ENCODE results near the gene RNGTT. TPM values are rescaled to one million over a fixed set of nuclear protein-coding genes. Genes with fewer than 3 reads are reported as not detected.

RNGTT gene
- total and polyA plus RNA-seq, 2 experiments from 2014 or later, result 9.2 to 21.5 TPM

DNA sequence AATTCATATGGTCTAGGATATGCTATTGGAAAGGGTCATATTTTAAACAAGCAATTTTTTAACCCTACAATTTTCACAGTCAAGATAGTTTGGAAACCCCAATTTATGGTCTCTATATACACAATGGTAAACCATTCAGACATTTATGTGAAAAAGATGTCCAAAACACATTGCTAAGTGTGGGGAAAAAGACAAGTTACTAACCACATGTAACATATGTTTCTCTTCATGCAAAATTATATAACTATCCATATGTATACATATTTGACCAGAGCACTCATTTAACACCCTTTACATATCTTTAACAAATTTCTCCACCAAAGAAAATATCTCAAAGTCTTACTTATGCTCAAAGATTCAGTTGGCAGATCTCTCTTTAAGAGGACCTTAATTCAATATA, 110.6 kb downstream of the RNGTT start:
- H3K27ac ChIP-seq, result no peak overlapping the region
- no peaks in the 10 kb centered on the region for H3F3A ChIP-seq (ENCODE audit: insufficient read depth)
- H3K79me2 ChIP-seq (ENCODE audit: insufficient read depth), result no peaks in the 10 kb centered on the region
- H3K4me3 ChIP-seq, result no peak overlapping the region
- H2AFZ ChIP-seq, result no peak overlapping the region
- DNase-seq, result no peak
- no peaks in the 10 kb centered on the region for H3K36me3 ChIP-seq (ENCODE audit: low read depth)
- H4K20me1 ChIP-seq (ENCODE audit: insufficient read depth), result no peaks in the 10 kb centered on the region
- no peaks in the 10 kb centered on the region for H3K27me3 ChIP-seq (replicated peaks; ENCODE audit: insufficient read depth)
- in situ Hi-C loops (cut with MboI), result loop anchor here (25.0 kb wide), 1 partner anchor 915 kb away; no protein-coding TSS in a partner anchor
- no peaks in the 10 kb centered on the region; the same call in 1 of the 2 replicates for H3K9me2 ChIP-seq (ENCODE audit: insufficient read depth)
- no peak overlapping the region for H3K4me2 ChIP-seq (ENCODE audit: unreplicated experiment)
- no peaks in the 10 kb centered on the region for H3K9me3 ChIP-seq (ENCODE audit: low read depth)
- H3K4me1 ChIP-seq (ENCODE audit: insufficient read depth), result no peaks in the 10 kb centered on the region
- TF ChIP-seq EZH2phosphoT487 (IDR thresholded peaks at IDR 0.05; ENCODE audit: insufficient read depth, low read depth), result no peak
- no peak for TF ChIP-seq EZH2 (IDR thresholded peaks at IDR 0.05; ENCODE audit: insufficient read depth, poor library complexity, severe bottlenecking)
- H3K9ac ChIP-seq, result no peak overlapping the region

DNA sequence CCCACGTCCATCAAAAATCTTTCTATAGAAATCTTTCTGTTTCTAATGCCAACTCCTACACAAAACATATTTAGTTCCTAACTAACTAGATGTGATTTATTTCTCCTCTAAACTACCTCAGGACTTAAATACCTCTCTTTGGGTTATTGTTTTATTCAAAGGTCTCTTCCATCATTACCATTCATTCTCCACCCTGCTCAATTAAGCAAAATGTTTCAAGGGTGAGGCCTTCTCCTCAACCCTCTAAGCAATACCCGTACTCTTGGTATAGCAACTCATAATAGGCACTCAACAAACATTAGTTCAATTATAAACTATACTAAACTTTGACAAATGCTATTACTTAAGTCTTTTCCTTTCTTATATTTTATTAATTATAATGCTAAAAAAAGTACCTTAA, 111.4 kb downstream of the RNGTT start:
- in situ Hi-C loops (cut with MboI), result loop anchor here (25.0 kb wide), 1 partner anchor 915 kb away; no protein-coding TSS in a partner anchor
- H3K27ac ChIP-seq, result no peak overlapping the region

DNA sequence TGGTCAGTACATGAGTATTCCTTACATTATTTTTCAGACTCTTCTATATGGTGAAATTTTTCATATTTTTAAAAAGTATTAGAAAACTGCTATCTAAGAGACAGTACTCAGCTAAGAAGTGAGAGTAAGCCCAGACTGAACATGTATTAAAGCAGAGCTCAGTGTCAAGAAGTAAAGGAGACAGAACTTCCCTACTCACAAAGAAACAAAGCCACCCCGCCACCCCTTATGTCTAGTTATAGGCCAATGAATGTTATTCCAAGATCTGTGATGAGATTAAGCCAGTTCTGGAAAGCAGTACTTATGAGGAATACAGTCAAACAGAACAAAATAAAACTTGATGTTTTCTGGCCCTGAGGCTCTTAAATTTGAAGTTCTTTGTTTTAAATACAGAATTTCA, 114.5 kb downstream of the RNGTT start:
- Histone ChIP-seq H3K9me2 (ENCODE audit: insufficient read depth) (no peaks in the 10 kb centered on the region; the same call in 1 of the 2 replicates), H3F3A (ENCODE audit: insufficient read depth) (peaks cover 8% of the 10 kb centered on the region; the same call in 1 of the 2 replicates), H3K4me2 (ENCODE audit: unreplicated experiment) (no peak overlapping the region), H3K27me3 (replicated peaks; ENCODE audit: insufficient read depth) (no peaks in the 10 kb centered on the region), H4K20me1 (ENCODE audit: insufficient read depth) (no peaks in the 10 kb centered on the region), H3K4me3 (no peak overlapping the region), H3K27ac (no peak overlapping the region), H3K4me1 (ENCODE audit: insufficient read depth) (no peaks in the 10 kb centered on the region), H2AFZ (no peak overlapping the region), H3K9ac (no peak overlapping the region), H3K36me3 (ENCODE audit: low read depth) (no peaks in the 10 kb centered on the region), H3K79me2 (ENCODE audit: insufficient read depth) (no peaks in the 10 kb centered on the region), H3K9me3 (ENCODE audit: low read depth) (no peaks in the 10 kb centered on the region)
- no peak for DNase-seq
- TF ChIP-seq EZH2phosphoT487 (IDR thresholded peaks at IDR 0.05; ENCODE audit: insufficient read depth, low read depth) (no peak), EZH2 (IDR thresholded peaks at IDR 0.05; ENCODE audit: insufficient read depth, poor library complexity, severe bottlenecking) (no peak)
- 69 to 78% methylated on average over 1 of the region's 1 CpG for WGBS, 2 experiments (ENCODE audit: low coverage in 1 of 2, low lambda C conversion rate in 2 of 2, missing lambda C conversion rate in 2 of 2)
- in situ Hi-C loops (cut with MboI), result no loop called here

More for the DNA sequence above, 111.4 kb downstream of the RNGTT start:
- no peak overlapping the region for H3K4me2 ChIP-seq (ENCODE audit: unreplicated experiment)
- H3K36me3 ChIP-seq (ENCODE audit: low read depth), result no peaks in the 10 kb centered on the region
- TF ChIP-seq EZH2 (IDR thresholded peaks at IDR 0.05; ENCODE audit: insufficient read depth, poor library complexity, severe bottlenecking) (no peak), EZH2phosphoT487 (IDR thresholded peaks at IDR 0.05; ENCODE audit: insufficient read depth, low read depth) (no peak)
- no peaks in the 10 kb centered on the region for H3K9me3 ChIP-seq (ENCODE audit: low read depth)
- no peaks in the 10 kb centered on the region for H3K4me1 ChIP-seq (ENCODE audit: insufficient read depth)
- 78 to 94% methylated on average over 2 of the region's 2 CpGs for WGBS, 2 experiments (ENCODE audit: low coverage in 1 of 2, low lambda C conversion rate in 2 of 2, missing lambda C conversion rate in 2 of 2)
- no peak for DNase-seq
- no peaks in the 10 kb centered on the region for H3K79me2 ChIP-seq (ENCODE audit: insufficient read depth)
- no peak overlapping the region for H3K4me3 ChIP-seq
- H3K9ac ChIP-seq, result no peak overlapping the region
- H2AFZ ChIP-seq, result no peak overlapping the region
- H3K9me2 ChIP-seq (ENCODE audit: insufficient read depth), result no peaks in the 10 kb centered on the region; the same call in 1 of the 2 replicates
- H3F3A ChIP-seq (ENCODE audit: insufficient read depth), result no peaks in the 10 kb centered on the region
- H4K20me1 ChIP-seq (ENCODE audit: insufficient read depth), result no peaks in the 10 kb centered on the region
- no peaks in the 10 kb centered on the region for H3K27me3 ChIP-seq (replicated peaks; ENCODE audit: insufficient read depth)

DNA sequence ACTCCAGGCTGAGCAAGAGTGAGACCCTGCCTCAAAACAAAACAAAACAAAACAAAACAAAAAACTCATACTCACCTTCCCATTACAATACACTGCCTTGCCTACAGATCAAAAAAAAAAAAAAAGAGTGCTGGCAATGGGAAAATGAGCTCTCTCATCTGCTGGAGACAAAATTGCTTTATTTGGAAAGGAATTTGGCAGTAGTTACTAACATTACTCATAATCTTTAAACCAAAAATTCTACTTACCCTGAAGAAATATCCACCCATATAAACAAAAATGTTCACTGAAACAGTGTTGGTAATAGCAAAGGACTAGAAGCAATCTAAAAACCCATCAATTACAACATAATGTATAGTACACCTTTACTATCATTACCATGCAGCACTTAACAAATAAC, 120.4 kb downstream of the RNGTT start:
- DNase-seq, result peak; percentile 81
- Histone ChIP-seq H4K20me1 (ENCODE audit: insufficient read depth) (no peaks in the 10 kb centered on the region), H2AFZ (no peak overlapping the region), H3K9me3 (ENCODE audit: low read depth) (no peaks in the 10 kb centered on the region), H3K4me1 (ENCODE audit: insufficient read depth) (peaks cover 19% of the 10 kb centered on the region), H3K4me2 (ENCODE audit: unreplicated experiment) (peak overlapping the region; percentile 36), H3K27ac (peak overlapping the region; percentile 50), H3K4me3 (peak overlapping the region; percentile 31; the same call in 1 of the 2 replicates), H3K9me2 (ENCODE audit: insufficient read depth) (no peaks in the 10 kb centered on the region), H3K27me3 (replicated peaks; ENCODE audit: insufficient read depth) (no peaks in the 10 kb centered on the region), H3F3A (ENCODE audit: insufficient read depth) (peaks cover 23% of the 10 kb centered on the region; the same call in 1 of the 2 replicates), H3K9ac (no peak overlapping the region), H3K79me2 (ENCODE audit: insufficient read depth) (no peaks in the 10 kb centered on the region), H3K36me3 (ENCODE audit: low read depth) (no peaks in the 10 kb centered on the region)
- TF ChIP-seq EZH2phosphoT487 (IDR thresholded peaks at IDR 0.05; ENCODE audit: insufficient read depth, low read depth), result no peak
- TF ChIP-seq EZH2 (IDR thresholded peaks at IDR 0.05; ENCODE audit: insufficient read depth, poor library complexity, severe bottlenecking), result no peak
- in situ Hi-C loops (cut with MboI), result no loop called here

DNA sequence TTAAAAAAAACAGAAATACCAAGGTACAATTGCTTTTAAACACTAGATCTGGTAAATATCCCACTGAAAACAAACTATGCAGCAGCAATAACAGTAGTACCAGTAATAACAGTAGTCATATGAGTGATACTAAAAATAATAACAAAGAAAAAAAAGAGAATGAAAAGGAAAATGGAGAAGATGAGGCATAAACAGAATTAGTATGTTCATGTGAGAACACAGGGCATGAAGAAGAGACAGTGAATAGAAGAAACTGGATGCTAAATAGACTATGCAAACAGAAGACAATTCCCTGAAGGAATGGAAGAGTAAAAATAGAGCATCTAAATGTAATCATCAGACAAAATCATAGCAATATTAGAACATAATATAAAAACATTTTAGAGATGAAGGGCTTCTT, 121.1 kb downstream of the RNGTT start:
- Histone ChIP-seq H3F3A (ENCODE audit: insufficient read depth) (peaks cover 23% of the 10 kb centered on the region; the same call in 1 of the 2 replicates), H3K79me2 (ENCODE audit: insufficient read depth) (no peaks in the 10 kb centered on the region), H4K20me1 (ENCODE audit: insufficient read depth) (no peaks in the 10 kb centered on the region), H3K4me1 (ENCODE audit: insufficient read depth) (peaks cover 19% of the 10 kb centered on the region), H3K27me3 (replicated peaks; ENCODE audit: insufficient read depth) (no peaks in the 10 kb centered on the region), H3K4me3 (no peak overlapping the region), H3K9me3 (ENCODE audit: low read depth) (no peaks in the 10 kb centered on the region), H2AFZ (no peak overlapping the region), H3K9me2 (ENCODE audit: insufficient read depth) (no peaks in the 10 kb centered on the region), H3K4me2 (ENCODE audit: unreplicated experiment) (no peak overlapping the region), H3K9ac (no peak overlapping the region), H3K36me3 (ENCODE audit: low read depth) (peaks cover under 1% of the 10 kb centered on the region; the same call in 1 of the 2 replicates), H3K27ac (peak overlapping the region; percentile 50)
- TF ChIP-seq EZH2 (IDR thresholded peaks at IDR 0.05; ENCODE audit: insufficient read depth, poor library complexity, severe bottlenecking), result no peak
- no peak for TF ChIP-seq EZH2phosphoT487 (IDR thresholded peaks at IDR 0.05; ENCODE audit: insufficient read depth, low read depth)
- DNase-seq, result no peak
- in situ Hi-C loops (cut with MboI), result no loop called here
